OCI-LY3 (cell line): ENCODE measurements around the gene CABLES1.

Source experiments
- EZH2phosphoT487 ChIP-seq: fragments of 200-600 bp; shearing (Covaris generic); IDR thresholded peaks from 2 replicates; pipeline ENCODE4 v1.6.1; 2018; ENCODE audit warnings: antibody characterized with exemption, mixed run types, low read depth
- TF ChIP-seq, protein P1 (sequence below): fragments of 200-600, 300-600 bp; sonication (generic); IDR thresholded peaks from 2 replicates; pipeline ENCODE4 v1.5.1; 2014; ENCODE audit warnings: antibody characterized with exemption, low read length, low read depth

DNA sequence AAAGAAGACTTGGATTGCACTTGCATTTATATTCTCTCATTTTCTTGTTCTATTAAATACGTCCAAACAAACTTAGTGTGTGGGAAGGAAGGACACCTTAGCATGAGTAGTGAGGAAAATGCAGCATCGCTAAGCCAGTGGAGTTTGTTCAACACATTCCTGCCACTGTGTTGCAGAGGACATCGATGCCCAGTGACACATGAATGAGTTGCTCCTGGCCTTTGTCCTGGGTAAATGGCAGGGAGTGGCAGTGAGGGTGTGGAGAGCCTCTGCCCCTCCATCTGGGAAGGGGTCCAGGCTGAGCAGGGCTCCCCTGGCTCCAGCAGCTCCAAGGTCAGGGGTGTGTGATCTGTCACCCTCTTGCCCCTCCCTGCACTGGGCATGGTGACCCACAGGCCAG, 75.9 kb downstream of the CABLES1 start:
- TF ChIP-seq, protein P1, sequence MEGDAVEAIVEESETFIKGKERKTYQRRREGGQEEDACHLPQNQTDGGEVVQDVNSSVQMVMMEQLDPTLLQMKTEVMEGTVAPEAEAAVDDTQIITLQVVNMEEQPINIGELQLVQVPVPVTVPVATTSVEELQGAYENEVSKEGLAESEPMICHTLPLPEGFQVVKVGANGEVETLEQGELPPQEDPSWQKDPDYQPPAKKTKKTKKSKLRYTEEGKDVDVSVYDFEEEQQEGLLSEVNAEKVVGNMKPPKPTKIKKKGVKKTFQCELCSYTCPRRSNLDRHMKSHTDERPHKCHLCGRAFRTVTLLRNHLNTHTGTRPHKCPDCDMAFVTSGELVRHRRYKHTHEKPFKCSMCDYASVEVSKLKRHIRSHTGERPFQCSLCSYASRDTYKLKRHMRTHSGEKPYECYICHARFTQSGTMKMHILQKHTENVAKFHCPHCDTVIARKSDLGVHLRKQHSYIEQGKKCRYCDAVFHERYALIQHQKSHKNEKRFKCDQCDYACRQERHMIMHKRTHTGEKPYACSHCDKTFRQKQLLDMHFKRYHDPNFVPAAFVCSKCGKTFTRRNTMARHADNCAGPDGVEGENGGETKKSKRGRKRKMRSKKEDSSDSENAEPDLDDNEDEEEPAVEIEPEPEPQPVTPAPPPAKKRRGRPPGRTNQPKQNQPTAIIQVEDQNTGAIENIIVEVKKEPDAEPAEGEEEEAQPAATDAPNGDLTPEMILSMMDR: no peak
- TF ChIP-seq EZH2phosphoT487: no peak
